HCEC 1CT (cell line): ENCODE data around the gene IWS1.
"Not testable (repeated sequence)": the region's sequence is repeated elsewhere in the genome, so short reads cannot be mapped to it uniquely, and the experiment has no call there.

ENCODE experiments used
- DNase-seq: peaks from one replicate; pipeline ENCODE4 v3.0.0-alpha.2; 2017

The IWS1 gene

GRCh38 chr2:127560201-127560930, 34.1 kb upstream of the IWS1 start:
- no peak for DNase-seq

DNA sequence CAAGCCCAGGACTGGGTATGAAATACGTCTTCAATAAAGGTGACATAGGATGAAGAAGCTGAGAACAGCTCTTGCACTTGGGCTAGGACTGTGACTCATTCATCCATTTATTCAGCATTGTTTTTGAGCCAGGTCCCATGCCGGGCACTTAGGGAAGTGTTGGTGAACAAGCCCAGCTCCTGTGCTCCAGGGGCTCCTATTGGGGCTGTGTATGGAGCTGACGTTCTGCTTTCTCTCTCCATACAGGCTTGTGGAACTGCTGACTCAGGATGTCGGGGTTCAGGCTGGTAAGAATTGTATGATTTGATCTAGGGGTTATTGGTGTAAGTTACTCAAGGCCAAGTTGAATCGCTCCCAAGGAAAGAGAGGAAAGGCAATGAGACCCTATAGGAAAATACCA, 33.2 kb upstream of the IWS1 start:
- no peak for DNase-seq

DNA sequence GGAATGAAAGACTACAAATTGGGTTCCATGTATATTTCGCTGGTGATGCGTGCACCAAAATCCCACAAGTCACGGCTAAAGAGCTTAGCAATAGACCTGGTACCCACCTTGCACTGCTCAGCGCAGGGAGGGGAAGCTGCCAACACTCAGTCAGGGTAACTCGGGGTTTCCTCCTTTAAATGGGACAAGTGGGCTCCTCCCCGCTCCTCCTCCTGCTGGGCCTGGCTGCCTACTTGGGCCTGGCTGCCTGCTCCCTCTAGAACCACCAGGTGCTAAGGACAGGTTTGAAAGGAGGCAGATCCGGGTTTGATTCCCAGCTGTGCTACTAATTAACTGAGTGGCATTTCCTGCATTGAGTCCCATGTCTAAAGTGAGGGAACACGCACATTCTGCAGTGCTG, 32.6 kb upstream of the IWS1 start:
- DNase-seq = no peak

DNA sequence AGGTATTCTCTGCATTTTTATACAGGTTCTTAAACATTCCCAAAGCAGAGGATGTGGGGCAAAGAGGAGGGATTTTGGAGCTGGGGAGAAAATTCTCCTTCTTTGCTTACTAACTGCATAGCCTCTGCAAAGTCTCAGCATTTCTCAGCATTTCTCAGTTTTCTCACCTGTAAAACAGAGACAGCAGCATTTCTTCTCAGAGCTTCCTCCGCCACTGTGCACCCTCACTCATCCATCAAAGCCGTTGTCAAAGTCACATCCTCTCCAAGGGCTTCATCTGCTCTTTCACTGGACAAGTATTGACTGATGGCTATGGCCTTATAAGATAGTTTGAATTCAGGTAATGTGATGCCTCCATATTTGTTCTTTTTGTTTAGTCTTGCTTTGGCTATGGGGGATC, 26.6 kb upstream of the IWS1 start:
- DNase-seq = no peak

GRCh38 chr2:127552336-127552735, 26.0 kb upstream of the IWS1 start:
- DNase-seq = no peak

DNA sequence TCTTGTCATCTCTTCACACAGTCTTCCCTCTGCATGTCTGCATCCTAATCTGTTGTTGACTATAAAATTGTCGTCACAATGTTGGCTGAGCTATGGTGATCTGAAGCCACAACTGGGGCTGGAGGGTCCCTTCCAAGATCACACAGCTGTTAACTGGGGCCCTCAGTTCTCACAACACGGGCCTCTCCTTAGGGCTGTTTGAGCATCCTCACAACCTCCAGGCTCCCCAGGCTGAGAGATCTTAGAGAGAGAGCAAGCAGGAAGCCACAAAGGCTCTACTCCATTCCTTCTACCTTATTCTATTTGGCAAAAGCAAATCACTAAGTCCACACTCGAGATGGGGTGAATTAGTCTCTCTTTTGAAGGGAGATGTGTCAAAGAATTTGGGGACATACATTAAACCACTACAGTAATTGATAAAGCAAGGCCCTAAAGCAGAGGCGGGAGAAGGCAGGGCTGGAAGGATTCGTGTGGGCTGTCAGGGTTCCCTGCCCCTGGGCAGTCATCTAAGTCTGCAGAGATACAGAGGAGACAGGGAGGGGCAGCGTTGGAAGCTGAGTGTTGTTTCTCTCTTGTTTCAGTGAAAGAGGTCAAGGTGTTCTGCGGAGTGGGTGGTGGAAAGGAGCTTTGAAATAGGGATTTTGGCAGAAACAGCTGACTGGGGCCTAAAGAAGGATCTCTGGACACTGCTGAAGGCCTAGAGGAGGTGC, 25.1 kb upstream of the IWS1 start:
- DNase-seq = no peak

DNA sequence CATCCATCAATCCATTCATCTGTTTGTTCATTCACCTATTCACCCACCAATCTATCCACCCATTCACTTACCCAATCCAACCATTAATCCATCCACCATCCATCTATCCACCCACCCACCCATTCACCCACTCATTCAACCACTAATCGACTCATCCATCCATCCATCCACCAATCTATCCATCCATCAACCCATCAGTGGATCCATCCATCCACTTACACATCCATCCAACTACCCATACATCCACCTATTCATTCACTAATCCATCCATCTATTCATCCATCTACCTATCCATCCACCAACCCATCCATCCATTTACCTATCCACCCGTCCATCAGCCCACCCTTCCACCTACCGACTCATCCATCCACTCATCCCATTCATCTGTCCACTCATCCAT, 20.5 kb upstream of the IWS1 start:
- no peak for DNase-seq

DNA sequence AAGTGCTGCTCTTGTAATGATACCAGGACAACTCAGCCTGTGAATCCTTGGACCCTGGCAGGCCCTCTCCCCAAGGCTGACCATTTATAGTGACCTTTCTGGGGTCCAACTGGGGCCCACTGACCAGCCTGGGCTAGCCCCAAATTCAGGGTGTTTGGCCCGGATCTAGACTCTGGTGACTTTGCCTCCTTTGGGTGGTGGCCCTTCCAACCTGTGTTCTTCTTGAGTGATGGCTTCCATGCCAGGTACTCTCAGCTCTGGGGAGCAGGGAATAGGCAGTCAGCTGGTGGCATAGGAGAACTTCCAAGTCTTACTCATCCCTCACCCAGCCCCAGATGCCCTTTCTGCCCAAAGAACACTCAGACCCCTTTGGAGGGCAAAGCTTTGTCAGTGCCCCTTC, 19.5 kb upstream of the IWS1 start:
- no peak for DNase-seq

DNA sequence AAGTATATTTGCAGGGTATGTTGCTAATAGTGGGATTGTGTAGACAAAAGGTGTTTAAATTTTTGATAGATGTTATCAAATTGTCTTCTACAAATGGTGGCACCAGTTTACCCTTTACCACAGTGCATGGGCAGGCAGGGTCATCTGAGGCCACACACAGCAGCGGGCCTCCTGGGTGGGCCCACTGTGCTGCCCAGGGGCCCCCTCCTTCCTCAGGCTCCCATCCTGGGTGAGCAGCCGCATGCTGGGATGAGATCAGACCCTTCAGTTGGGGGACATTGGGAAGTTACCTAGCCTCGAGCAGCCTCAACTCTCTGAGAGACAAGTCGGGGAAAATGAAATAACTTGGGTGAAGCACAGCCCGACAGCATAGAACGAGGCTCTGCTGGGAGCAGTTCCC, 18.9 kb upstream of the IWS1 start:
- DNase-seq = no peak

- not testable (repeated sequence) for DNase-seq
Observed at GRCh38 chr2:127543013-127543501, 16.8 kb upstream of the IWS1 start.

GRCh38 chr2:127542231-127542630, 15.9 kb upstream of the IWS1 start:
- no peak for DNase-seq

DNA sequence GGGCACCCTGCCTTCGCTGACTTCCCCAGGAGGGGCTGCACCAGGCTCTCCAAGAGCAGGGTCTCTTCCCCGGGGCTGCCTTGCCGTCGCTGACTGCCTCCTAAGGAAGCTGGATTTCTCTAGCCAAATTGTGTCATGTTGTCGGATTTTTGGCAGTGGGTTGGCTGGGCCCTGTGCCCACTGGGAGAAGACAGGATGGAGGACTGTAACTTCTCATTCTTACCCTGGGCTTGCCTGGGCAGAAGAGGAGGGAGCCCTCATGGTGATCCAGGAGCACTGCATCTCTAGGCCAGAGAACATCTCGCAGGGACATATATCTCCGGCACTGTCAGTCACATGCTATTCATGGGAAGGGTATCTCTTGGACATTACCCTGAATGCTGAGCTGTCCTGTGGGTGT, 15.5 kb upstream of the IWS1 start:
- DNase-seq = no peak

DNA sequence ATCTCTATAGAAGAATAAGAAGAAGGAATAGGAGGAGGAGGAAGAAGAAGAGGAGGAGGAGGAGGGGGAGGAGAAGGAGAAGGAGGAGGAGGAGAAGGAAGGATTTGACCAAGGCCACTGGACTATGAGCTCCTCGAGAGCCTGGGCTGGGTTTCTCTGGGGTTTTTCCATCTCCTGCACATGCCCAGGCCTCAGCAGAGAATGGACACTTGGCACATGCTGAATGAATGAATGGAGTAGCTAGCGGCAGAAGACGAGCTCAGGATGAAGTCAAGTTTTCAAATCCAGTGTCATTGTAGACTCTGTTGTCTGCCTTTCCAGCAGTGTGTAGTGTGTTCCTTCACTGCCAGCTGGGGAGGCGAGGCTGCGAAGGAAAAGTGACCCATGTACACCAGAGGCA, 11.4 kb upstream of the IWS1 start:
- DNase-seq = no peak

DNA sequence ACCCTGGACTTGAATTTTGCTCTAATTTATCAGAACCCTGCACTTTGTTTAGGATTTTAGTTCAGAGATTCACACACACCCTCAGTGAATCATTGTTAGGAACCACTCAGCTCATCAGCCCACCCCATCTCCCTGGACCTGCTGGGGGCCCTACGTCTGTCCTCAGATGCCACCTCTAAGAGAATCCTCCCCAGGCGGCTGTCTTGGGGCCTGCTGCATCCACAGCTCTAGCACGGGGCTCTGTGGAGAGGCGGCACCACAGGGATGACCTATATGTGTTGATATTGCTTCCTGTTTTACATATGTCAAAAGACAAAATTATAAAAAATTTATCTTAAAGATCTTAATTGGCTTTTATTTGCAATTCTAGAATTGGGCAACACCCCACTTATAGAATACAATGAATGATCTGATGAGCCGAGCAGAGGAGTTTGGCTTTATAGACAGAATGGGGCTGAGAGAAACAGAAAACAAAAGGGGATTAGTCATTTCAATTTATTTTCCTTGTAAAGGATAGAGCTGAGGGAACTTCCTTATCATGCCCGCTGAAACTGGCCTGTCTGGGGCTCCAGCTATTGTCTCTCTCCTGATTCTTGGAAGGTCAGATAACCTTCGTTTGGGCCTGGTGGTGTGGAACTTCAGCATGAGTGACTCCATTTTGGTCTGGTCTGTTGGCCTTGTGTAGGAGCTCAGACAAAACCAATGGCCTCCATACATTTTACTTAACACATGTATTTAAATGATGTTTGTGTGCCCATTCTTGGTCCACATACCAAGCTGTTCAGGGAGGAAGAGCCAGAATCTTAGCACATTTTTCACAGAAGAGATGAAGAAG, 10.6 kb upstream of the IWS1 start:
- DNase-seq = no peak

DNA sequence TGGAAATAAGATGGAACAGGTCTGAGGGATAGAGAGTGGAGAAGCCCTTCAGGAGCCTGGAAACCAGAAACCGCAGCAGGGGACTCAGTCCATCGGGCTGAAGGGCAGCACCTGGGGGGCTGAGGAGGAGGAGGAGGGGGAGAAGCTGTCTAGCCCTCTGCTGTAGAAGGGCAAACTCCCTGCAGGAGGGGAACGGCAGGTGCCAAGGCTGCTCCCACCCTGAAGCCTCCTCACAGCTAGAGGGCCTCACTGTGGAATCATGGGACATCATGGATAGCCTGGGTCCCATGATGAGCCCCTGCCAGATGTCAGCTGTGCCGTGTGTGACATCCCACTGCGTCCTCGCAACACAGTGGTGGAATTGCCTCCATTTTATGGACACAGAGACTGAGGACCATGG, 9.6 kb upstream of the IWS1 start:
- DNase-seq = no peak

DNA sequence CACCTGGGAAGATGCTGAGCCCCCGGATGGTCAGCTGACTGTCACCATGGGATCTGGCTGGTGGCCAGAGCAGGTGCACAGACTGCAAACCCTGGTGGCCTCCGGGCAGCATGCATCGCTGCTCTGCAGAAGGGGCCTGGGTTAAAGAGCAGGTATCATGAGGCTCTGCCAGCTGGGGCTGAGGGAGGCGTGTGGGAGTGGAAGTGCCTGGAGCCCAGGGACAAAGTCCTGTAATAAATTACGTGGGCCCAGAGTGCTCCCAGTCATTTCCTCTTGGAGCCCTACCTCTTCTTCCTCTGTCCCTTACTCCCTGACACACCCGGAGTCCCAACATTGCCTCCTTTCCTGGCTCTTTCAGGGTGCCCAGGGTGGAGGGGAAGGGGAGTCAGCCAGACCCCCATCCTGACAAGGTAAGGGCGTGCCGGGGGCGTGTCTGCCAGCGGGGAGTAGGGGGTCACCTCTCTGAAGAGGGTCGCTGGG, 9.2 kb upstream of the IWS1 start, which contains the start of gene MYO7B:
MYO7B (plus strand) TSS at position 262 of the 480 bp plus-strand sequence. CDS start 24,040 bp downstream, outside the sequence.
- DNase-seq = no peak

- no peak for DNase-seq
Observed at GRCh38 chr2:127532296-127532695, 6.0 kb upstream of the IWS1 start.

GRCh38 chr2:127531221-127531648, 4.9 kb upstream of the IWS1 start:
- DNase-seq = no peak

DNA sequence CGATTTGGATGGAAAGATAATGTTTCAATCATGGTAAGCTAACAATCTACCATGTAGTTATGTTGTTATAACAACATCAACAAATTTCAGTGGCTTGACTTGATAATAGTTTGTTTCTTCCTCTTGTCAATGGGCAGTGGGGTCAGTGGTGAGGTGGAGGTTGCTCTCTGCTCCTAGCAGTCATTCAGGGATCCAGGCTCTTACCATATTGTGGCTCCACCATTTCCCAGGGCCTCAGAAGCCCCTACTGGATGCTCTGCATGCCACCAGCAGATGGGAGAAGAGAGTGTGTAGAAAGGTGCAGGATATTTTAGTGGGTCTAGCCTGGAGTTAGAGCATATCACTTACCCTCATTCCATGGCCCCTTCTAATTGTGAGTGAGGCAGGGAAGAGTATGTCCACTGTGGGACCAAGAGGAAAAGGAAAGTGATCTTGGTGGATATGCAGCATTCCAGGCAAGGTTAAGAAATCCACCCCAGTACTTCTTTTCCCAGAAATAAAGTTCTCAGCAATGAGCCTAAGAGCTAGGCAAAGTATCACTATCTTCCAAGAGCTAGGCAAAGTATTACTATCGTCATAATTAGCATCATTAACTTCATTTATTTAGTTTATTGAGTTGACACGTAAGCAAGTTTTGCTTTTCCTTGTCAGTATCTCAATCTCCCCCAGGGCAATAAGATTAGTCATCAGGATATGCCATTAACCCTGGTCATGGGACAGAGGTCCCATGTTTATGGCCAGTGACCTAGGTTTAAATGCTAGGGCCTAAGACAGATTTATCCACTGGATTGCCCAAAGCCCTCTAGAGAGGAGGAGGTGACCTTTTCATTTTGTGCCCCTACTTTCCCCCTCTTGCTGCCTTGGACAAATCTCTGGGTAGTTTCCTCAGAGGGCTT, 4.2 kb upstream of the IWS1 start:
- no peak for DNase-seq

DNA sequence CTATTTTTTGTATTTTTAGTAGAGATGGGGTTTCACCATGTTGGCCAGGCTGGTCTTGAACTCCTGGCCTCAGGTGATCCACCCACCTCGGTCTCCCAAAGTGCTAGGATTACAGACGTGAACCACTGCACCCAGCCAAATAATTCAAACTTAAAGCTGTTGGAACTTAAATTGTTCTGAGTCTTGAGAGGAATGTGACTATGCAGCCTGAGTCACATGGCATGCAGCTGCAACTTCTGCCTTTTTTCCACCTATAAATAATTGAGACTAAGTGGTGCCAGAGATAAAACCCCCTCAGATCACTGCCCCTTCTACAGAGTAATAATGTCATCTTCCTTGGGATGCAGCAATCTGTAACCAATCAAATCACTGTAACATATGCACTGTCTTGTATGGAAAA, 3.1 kb upstream of the IWS1 start:
- DNase-seq = not testable (repeated sequence)

DNA sequence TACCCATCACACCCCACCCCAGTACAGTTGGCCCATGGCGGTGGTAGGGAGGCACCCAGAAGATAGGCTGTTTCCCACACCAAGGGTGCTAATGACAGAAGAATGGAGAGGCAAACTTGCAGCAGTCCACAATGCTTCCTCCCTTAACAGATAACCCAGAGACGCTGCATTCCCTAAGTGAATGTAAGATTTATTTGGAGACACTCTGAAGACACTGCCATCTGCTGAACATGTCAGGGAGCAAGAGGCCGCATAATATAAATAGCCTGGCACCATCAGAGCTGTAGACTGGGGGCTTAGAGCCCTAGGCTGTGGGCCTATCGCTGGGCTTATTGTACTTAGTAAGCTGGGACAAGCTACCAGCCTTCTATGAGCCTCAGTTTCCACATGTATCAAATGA, 2.2 kb upstream of the IWS1 start:
- DNase-seq = no peak
